GM18498 (cell line): ENCODE measurements around the gene MAGI1.

ENCODE experiments used
- ATAC-seq: cut with Tn5 transposase; IDR thresholded peaks from one replicate; pipeline ENCODE4 v1.9.1; 2021; ENCODE audit warnings: mild to moderate bottlenecking, moderate library complexity; ENCODE audit not compliant: unreplicated experiment

Gene MAGI1

GRCh38 chr3:65948841-65949573 is 89.7 kb downstream of the MAGI1 start:
- no peak for ATAC-seq

GRCh38 chr3:65946438-65946837 is 92.3 kb downstream of the MAGI1 start:
- ATAC-seq: no peak

- ATAC-seq: no peak
Observed at GRCh38 chr3:65945953-65946352, 92.8 kb downstream of the MAGI1 start.

GRCh38 chr3:65945480-65945879 is 93.2 kb downstream of the MAGI1 start:
- ATAC-seq: no peak

GRCh38 chr3:65944252-65944651 is 94.5 kb downstream of the MAGI1 start:
- no peak for ATAC-seq

- ATAC-seq: no peak
Observed at GRCh38 chr3:65939801-65940246, 98.9 kb downstream of the MAGI1 start.

GRCh38 chr3:65939184-65939583 is 99.5 kb downstream of the MAGI1 start:
- no peak for ATAC-seq

GRCh38 chr3:65938676-65939075 is 100.0 kb downstream of the MAGI1 start:
- ATAC-seq: no peak

GRCh38 chr3:65938147-65938546 is 100.6 kb downstream of the MAGI1 start:
- no peak for ATAC-seq

- no peak for ATAC-seq
Observed at GRCh38 chr3:65936908-65937638, 101.6 kb downstream of the MAGI1 start.

- no peak for ATAC-seq
Observed at GRCh38 chr3:65935724-65936123, 103.0 kb downstream of the MAGI1 start.

GRCh38 chr3:65930648-65931047 is 108.1 kb downstream of the MAGI1 start:
- no peak for ATAC-seq

GRCh38 chr3:65928110-65928509 is 110.6 kb downstream of the MAGI1 start:
- no peak for ATAC-seq

GRCh38 chr3:65927576-65927975 is 111.1 kb downstream of the MAGI1 start:
- ATAC-seq: no peak

- ATAC-seq: no peak
Observed at GRCh38 chr3:65925254-65925954, 113.3 kb downstream of the MAGI1 start.

GRCh38 chr3:65924762-65925161 is 114.0 kb downstream of the MAGI1 start:
- no peak for ATAC-seq

GRCh38 chr3:65922441-65922840 is 116.3 kb downstream of the MAGI1 start:
- ATAC-seq: no peak

- no peak for ATAC-seq
Observed at GRCh38 chr3:65919826-65920225, 118.9 kb downstream of the MAGI1 start.

GRCh38 chr3:65915477-65915876 is 123.2 kb downstream of the MAGI1 start:
- no peak for ATAC-seq

- no peak for ATAC-seq
Observed at GRCh38 chr3:65914740-65915367, 123.9 kb downstream of the MAGI1 start.

GRCh38 chr3:65914032-65914739 is 124.5 kb downstream of the MAGI1 start:
- no peak for ATAC-seq
